T-helper 1 cell treated with Interleukin-12 subunit alpha and Interleukin-12 subunit beta and Interleukin-4 antibody, amounts not matched to agents 30 μg/mL and 1 μg/mL, for 36 hours (primary cell): ENCODE data around the gene TPCN2.

ENCODE experiments used
- H3K27ac Mint-ChIP-seq: one replicate; pipeline ENCODE4 v1.8.0; 2021; ENCODE audit warnings: mild to moderate bottlenecking, mixed read lengths
- H3K27me3 Mint-ChIP-seq: one replicate; pipeline ENCODE4 v1.8.0; 2021; ENCODE audit warnings: low read depth, mixed read lengths
- H3K36me3 Mint-ChIP-seq: one replicate; pipeline ENCODE4 v1.8.0; 2021; ENCODE audit warnings: low read depth, mixed read lengths
- H3K4me1 Mint-ChIP-seq: one replicate; pipeline ENCODE4 v1.8.0; 2021; ENCODE audit warnings: low read depth, mixed read lengths
- H3K4me3 Mint-ChIP-seq: one replicate; pipeline ENCODE4 v1.8.0; 2021; ENCODE audit warnings: mild to moderate bottlenecking, moderate library complexity, mixed read lengths
- H3K9me3 Mint-ChIP-seq: one replicate; pipeline ENCODE4 v1.8.0; 2021; ENCODE audit warnings: mixed read lengths

TPCN2 gene

DNA sequence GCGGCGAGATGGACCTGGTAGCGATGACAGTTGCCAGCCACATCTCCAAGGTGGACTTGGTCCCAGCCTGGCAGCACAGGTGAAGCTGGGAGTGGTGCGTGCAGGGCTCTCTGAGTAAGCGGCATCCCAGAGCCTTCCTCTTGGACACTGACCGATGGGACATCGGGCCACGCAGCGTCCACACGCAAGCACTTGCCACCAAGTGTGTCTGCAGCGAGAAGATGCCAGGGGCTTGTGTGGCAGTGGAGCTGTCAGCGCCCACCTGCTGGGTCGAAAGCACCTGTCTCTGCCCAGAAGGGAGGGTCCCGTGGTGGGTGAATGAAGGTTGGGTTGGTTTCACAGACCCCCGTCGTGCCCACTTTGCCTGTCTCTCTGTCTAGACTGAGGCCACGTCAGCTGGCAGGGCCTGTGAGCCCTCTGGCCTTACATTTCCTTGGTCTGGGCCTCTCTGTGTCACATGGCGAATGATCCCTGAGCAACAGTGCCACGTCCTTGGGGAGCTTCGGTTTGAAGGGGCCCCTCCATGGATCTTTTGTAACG is 56.2 kb downstream of the TPCN2 start:
- Mint-ChIP-seq H3K4me3 (no peak overlapping the region), H3K27me3 (no peaks in the 10 kb centered on the region), H3K4me1 (peaks cover 4% of the 10 kb centered on the region), H3K27ac (no peak overlapping the region), H3K36me3 (no peaks in the 10 kb centered on the region), H3K9me3 (peaks cover 7% of the 10 kb centered on the region)

DNA sequence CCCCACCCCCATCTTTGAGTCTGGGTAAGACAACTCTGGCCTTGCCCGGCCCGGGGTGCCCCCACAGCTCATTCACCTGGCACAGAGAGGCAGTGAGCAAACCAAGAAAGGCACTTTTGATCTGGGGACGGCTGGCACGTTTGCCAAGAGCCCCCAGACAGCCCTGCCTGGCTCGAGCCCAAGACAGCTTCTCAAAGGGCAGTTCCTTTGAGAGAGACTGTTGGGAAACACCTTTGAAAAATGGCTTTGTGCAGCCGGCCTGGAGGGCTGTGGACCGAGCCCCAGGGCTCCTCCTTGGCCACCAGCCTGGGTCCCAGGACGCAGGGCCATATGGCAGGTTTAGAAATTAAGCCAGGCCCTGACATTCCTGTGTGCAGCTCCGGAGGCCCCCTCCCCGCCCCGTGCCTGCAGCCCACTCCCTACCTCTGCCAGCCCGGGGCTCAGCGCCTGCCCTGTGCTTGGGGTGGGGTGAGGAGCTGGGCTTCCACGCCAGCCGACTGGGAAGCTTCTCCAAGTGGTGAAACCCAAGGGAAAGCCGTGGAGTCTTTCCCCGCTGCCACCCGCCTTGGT is 56.8 kb downstream of the TPCN2 start:
- H3K27ac Mint-ChIP-seq = no peak overlapping the region

DNA sequence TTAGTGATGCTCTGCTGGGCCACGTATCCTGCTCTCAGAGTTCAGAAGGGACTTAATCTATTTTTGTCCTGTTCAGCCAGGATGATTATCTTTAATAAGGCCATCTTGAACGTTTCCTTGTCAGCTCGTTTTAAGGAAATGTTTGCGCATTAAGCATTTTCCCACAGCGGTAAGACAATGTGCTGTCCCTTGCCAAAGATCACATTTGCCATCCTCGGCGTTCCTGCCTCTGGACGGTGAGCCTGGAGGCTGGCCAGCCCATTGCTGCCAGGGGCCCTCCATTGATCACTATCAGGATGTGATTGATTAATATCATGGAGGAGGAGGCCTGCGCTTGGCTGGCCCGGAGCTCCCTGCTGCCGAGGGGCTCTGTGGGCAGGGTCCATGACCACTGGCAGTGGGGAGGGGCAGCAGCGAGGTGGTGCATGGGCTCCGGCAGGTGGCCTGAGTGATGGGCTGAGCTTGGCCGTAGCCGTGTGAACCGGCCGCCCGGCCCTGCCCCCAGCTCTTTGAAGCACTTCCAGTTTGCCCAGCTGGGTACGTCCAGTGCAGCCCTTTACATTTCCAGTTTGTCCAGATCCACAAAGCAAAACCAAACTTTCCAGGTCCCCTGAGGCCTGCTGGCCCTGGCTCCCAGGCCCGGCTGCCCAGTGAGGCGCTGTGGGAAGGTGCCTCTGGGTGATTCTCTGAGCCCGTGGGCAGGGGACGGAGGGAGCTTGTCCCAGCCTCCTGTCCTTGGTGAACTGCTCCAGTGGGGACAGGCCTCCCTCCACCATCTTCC is 57.5 kb downstream of the TPCN2 start:
- H3K4me1 Mint-ChIP-seq = peaks cover 4% of the 10 kb centered on the region
- no peak overlapping the region for H3K27ac Mint-ChIP-seq
- no peaks in the 10 kb centered on the region for H3K27me3 Mint-ChIP-seq
- peaks cover 16% of the 10 kb centered on the region for H3K9me3 Mint-ChIP-seq
- no peak overlapping the region for H3K4me3 Mint-ChIP-seq
- no peaks in the 10 kb centered on the region for H3K36me3 Mint-ChIP-seq

More for the DNA sequence above, 56.8 kb downstream of the TPCN2 start:
- H3K9me3 Mint-ChIP-seq = peaks cover 13% of the 10 kb centered on the region
- no peaks in the 10 kb centered on the region for H3K36me3 Mint-ChIP-seq
- peaks cover 4% of the 10 kb centered on the region for H3K4me1 Mint-ChIP-seq
- no peak overlapping the region for H3K4me3 Mint-ChIP-seq
- H3K27me3 Mint-ChIP-seq = no peaks in the 10 kb centered on the region

DNA sequence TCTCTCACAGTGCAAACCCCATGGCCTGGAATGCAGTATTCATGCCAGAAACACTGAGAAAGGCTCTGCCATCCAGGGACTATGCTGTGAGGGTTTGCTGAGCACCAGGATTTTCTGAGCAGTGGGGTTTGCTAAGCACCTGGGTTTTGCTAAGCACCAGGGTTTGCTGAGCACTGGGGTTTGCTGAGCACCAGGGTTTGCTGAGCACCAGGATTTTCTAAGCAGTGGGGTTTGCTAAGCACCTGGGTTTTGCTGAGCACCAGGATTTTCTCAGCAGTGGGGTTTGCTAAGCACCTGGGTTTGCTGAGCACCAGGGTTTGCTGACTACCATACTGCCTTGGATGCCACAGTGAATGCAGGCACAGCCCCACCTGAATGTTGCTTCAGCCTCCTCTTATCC is 58.7 kb downstream of the TPCN2 start:
- Mint-ChIP-seq H3K27ac (no peak overlapping the region), H3K4me3 (no peak overlapping the region), H3K36me3 (no peaks in the 10 kb centered on the region)

DNA sequence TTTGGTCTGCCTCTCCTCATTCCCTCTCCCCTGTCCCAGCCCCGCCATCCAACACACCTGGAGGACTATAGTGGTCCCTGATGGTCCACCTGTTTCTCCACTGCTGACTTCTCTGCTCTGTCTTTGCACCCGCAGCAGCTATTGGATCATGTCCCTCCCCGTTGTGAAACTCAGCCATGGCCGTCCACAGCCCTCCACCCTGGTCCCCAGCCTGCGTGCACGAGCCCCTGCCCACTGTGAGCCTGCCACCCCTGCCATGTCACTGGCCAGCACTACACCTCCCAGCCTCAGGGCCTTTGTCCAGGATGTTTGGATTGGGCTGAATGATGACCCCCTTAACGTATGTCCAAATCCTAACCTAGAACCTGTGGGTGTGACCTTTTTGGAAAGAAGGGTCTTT is 59.3 kb downstream of the TPCN2 start:
- no peaks in the 10 kb centered on the region for H3K27me3 Mint-ChIP-seq
- peaks cover 16% of the 10 kb centered on the region for H3K9me3 Mint-ChIP-seq
- H3K4me3 Mint-ChIP-seq = no peak overlapping the region
- H3K4me1 Mint-ChIP-seq = peaks cover 4% of the 10 kb centered on the region
- no peak overlapping the region for H3K27ac Mint-ChIP-seq
- no peaks in the 10 kb centered on the region for H3K36me3 Mint-ChIP-seq

More for the DNA sequence above, 58.7 kb downstream of the TPCN2 start:
- Mint-ChIP-seq H3K27me3 (no peaks in the 10 kb centered on the region), H3K4me1 (peaks cover 4% of the 10 kb centered on the region), H3K9me3 (peaks cover 16% of the 10 kb centered on the region)

DNA sequence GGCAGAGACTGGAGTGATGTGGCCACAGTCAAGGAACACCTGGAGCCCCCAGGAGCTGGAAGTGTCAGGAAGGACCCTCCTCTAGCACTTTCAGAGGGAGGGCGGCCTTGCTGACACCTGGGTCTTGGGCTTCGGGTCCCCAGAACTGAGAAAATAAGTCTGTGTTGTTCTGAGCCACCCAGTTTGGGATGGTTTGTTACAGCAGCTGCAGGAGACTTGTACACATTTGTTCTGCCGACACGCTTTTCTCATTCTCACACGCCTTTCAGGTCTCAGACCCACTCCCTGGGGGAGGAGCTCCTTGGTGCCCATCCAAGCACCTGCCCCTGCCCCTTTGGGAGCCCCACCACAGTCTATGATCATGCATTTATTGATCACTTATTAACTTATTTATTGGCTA is 59.8 kb downstream of the TPCN2 start:
- no peaks in the 10 kb centered on the region for H3K27me3 Mint-ChIP-seq

DNA sequence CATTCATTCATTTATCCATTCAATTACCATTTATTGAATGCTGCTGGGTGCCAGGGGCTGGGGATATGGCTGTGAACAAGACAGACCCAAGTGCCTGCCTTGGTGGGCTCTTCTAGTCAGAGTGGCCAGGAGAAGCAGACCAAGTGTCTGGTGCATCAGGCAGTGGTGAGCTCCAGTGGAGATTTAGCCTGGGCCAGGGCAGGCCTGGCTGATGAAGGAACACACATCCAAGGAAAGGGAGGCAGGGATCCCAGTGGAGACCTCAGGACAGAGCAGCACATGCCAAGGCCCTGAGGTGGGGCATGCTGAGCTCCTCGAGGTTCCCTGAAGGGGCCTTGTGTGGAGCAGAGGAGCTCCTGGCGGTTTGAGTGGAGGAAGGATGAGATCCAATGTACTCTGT is 60.4 kb downstream of the TPCN2 start:
- H3K9me3 Mint-ChIP-seq = peaks cover 16% of the 10 kb centered on the region
- H3K4me3 Mint-ChIP-seq = no peak overlapping the region
- H3K4me1 Mint-ChIP-seq = peaks cover 4% of the 10 kb centered on the region
- no peak overlapping the region for H3K27ac Mint-ChIP-seq
- H3K27me3 Mint-ChIP-seq = no peaks in the 10 kb centered on the region
- H3K36me3 Mint-ChIP-seq = no peaks in the 10 kb centered on the region

More for the DNA sequence above, 59.8 kb downstream of the TPCN2 start:
- H3K9me3 Mint-ChIP-seq = peaks cover 16% of the 10 kb centered on the region
- no peak overlapping the region for H3K27ac Mint-ChIP-seq
- H3K4me3 Mint-ChIP-seq = no peak overlapping the region
- peaks cover 4% of the 10 kb centered on the region for H3K4me1 Mint-ChIP-seq
- no peaks in the 10 kb centered on the region for H3K36me3 Mint-ChIP-seq

DNA sequence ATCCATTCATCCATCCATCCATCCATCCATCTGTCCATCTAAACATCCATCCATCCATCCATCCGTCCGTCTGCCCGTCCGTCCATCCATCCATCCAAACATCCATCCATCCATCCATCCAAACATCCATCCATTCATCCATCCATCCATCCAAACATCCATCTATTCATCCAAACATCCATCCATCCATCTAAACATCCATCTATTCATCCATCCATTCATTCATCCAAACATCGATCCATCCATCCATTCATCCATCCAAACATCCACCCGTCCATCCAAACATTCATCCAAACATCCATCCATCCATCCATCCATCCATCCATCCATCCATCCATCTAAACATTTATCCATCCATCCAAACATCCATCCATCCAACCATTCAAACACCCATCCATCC is 61.7 kb downstream of the TPCN2 start:
- Mint-ChIP-seq H3K4me1 (peaks cover 4% of the 10 kb centered on the region), H3K27me3 (no peaks in the 10 kb centered on the region), H3K27ac (no peak overlapping the region), H3K9me3 (peaks cover 16% of the 10 kb centered on the region), H3K4me3 (no peak overlapping the region), H3K36me3 (no peaks in the 10 kb centered on the region)

DNA sequence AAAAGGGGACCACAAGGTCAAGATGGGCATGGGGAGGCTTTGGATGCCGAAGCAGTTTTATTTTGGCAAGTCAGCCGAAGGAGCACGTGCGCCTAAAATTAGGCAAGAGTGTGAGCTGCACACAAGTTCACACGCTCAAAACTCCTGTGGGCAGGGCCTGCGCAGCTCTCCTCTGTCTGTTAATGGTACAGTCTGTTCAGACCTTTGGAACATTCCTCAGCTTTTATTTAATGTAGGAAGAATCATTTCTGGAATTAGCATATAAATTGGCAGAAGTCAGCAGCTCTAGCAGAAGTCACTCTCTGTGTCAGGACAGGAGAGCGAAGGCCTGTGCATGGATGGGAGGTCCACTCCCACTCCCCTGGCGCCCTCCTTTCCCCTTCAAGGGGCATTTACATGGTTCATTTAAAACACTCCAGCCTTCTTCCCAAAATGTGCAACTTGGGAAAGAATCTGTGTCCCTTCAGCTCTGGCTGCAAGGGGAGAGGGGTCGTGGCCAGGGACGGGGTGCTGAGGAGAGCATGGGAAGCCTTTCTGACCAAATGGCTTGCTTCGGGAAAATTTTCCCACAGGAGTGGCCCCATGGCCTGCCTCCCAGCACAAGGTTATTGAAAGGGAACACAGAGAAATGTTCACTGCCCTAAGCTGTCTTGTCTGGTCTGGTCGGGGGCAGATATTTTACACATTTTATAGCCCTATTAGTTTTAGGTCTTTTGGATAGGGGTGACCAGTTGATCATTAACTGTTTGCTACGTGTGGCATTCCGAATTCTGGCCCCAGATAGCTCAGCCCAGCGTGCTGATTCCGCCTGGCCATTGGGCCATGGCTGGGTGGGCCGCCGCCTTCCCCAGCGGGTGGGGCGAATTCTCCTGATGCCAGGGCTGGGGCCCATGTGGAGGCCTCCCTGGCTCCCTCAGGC is 63.2 kb downstream of the TPCN2 start:
- Mint-ChIP-seq H3K4me3 (no peak overlapping the region), H3K27ac (no peak overlapping the region), H3K36me3 (no peaks in the 10 kb centered on the region), H3K9me3 (peaks cover 13% of the 10 kb centered on the region), H3K27me3 (no peaks in the 10 kb centered on the region), H3K4me1 (peaks cover under 1% of the 10 kb centered on the region)

DNA sequence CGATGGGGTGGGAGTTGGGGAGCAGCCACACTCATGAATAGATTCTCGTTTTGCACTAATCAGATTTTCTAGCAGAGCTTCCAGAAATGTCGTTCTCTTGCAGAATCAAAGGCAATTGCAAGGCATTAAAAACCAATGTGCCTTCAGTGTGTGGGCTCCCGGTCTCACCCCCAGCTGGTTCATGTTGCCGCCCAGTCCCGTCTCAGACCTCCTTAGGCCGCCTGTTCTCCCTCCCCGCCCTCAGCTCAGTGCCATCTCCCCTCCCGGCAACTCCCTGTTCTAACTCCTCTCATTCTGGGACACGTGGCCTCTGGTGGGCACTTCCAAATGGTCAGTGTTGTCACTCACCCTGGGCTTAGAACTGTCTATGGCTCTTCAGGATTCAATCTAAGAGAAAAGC is 64.5 kb downstream of the TPCN2 start:
- Mint-ChIP-seq H3K4me3 (no peak overlapping the region), H3K4me1 (no peaks in the 10 kb centered on the region), H3K27me3 (no peaks in the 10 kb centered on the region), H3K36me3 (no peaks in the 10 kb centered on the region), H3K9me3 (peaks cover 11% of the 10 kb centered on the region), H3K27ac (no peak overlapping the region)

DNA sequence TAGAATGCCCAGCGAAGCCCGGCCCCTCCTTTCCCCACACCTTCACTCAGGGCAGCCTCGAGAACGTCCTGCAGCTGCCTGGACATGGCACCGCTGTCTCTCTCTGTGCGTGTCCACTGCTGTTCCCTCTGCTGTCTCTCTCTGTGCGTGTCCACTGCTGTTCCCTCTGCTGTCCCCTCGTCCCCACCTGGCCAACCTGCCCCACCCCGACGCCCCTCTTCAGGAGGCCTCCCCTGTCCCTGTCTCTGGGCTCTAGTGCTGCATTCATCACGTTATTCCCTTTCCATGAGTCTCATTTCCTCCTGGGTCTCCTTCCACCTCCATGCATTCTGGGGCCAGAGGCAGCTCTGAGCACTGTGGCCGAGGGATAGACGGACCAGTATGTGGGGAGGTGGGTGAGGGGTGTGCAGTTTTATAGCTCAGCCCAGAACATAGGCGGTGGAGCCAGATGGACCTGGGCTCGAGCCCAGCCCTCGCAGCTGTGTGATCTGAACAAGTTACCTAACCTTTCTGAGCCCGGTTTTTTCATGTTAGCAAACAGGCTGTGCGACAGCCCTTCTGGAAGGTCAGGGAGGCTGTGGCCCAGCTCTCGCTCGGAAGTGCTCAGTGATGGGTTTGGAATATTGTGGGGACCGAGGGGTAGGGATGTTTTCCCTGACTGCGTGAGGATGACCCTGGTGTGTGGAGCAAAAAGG is 65.1 kb downstream of the TPCN2 start:
- peaks cover 11% of the 10 kb centered on the region for H3K9me3 Mint-ChIP-seq
- no peaks in the 10 kb centered on the region for H3K36me3 Mint-ChIP-seq
- H3K27me3 Mint-ChIP-seq = no peaks in the 10 kb centered on the region
- no peak overlapping the region for H3K4me3 Mint-ChIP-seq
- no peaks in the 10 kb centered on the region for H3K4me1 Mint-ChIP-seq
- no peak overlapping the region for H3K27ac Mint-ChIP-seq

DNA sequence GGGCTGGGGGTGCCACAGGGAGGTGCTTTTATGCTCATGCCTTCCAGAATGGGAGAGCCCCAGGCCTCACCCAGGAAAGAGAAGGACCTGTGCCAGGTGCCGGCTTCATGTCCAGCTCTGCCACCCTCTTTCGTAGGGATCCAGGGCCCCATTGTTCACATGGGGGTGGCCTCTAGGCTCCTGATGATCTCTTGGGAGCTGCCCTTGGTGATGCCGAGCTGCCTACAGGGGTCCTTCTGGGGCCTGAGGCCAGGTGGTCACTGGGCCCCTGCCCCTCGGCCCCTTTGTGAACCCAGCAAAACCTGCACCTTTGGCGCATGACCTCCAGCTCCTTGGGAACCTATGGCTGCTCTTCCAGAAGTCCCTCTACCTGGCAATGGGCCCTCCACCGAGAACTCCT is 65.6 kb downstream of the TPCN2 start:
- no peak overlapping the region for H3K27ac Mint-ChIP-seq
- H3K4me1 Mint-ChIP-seq = no peaks in the 10 kb centered on the region
- no peaks in the 10 kb centered on the region for H3K27me3 Mint-ChIP-seq
- H3K36me3 Mint-ChIP-seq = no peaks in the 10 kb centered on the region
- H3K4me3 Mint-ChIP-seq = no peak overlapping the region
- H3K9me3 Mint-ChIP-seq = peaks cover 15% of the 10 kb centered on the region

DNA sequence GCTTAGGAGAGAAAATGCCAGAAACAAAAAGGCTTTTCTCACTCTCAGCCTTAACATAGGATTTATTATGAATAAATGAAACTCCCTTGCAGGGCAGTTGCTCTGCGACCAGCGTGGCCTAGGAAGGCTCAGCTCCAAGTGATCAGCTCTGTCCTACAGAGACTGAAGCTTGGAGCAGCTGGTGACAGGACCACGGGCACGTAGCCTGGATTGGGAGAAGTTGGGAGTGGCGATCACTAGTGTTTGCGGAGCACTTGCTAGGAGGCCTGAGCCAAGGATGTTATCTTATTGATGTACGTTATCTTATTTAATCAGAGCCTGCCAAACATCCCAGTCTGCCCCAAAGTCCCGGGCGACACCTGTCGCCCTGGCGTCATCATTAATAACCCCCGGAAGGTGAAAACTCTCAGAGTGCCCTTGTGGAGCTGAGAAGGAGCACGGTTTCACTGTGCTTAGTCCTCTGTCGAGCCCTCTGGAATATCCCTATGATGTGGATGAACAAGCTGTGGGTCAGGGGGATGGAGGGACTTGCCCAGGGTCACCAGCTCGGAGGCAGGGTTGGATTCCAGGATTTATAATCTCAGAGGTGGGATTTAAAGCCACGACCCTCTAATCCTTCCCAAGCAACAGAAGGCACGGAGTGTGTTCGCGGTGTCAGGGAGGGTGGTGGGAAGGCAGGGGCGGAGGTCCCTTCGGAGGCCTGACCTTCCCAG is 66.2 kb downstream of the TPCN2 start:
- no peak overlapping the region for H3K4me3 Mint-ChIP-seq
- H3K4me1 Mint-ChIP-seq = no peaks in the 10 kb centered on the region
- H3K9me3 Mint-ChIP-seq = peaks cover 14% of the 10 kb centered on the region
- no peak overlapping the region for H3K27ac Mint-ChIP-seq
- H3K27me3 Mint-ChIP-seq = no peaks in the 10 kb centered on the region
- H3K36me3 Mint-ChIP-seq = no peaks in the 10 kb centered on the region
